ENCODE data around the gene MAN2C1. TPM values are rescaled to one million over a fixed set of nuclear protein-coding genes. Genes with fewer than 3 reads are reported as not detected.

The MAN2C1 gene
- total and polyA plus RNA-seq, 9 of the 15 experiments (the other 6 are each of a cell fraction or from before 2014, with no cell fraction given), result 2.0 to 141 (median 39.9) TPM

DNA sequence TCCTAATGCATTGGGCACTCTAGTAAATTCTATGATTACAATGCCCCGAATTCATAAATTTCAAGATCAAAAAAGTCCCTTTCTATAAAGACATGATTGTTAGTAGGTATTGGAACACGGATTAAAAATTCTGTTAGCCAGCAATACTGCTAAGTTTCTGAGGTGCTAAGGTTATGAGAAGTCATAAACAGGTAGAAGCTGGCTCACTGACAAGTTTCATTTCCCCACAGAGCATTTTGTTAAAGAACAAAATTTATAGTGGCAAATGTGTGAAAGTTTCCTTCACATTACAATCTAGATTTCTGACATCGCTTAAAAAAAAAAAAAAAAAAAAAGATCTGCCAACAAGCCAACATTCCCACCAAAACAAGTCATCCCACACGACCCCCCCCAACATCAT, 12.4 kb upstream of the MAN2C1 start:
- Histone ChIP-seq H4K20me1 (replicated peaks; ENCODE audit: control insufficient read depth, insufficient read depth, low read length) (no peaks in the 10 kb centered on the region), H3K27ac (ENCODE audit: extremely low read depth, low read depth, low read length) (no peak overlapping the region), H2AFZ (ENCODE audit: low read depth, low read length) (no peak overlapping the region), H3K27me3 (ENCODE audit: control insufficient read depth in 2 of 2, insufficient read depth in 2 of 2, low read length in 2 of 2) (no peaks in the 10 kb centered on the region), H3K79me2 (ENCODE audit: control insufficient read depth, insufficient read depth, low read length) (no peaks in the 10 kb centered on the region), H3K36me3 (ENCODE audit: control insufficient read depth, insufficient read depth, low read length) (peaks cover 92% of the 10 kb centered on the region), H3K4me2 (ENCODE audit: insufficient read depth, low read length) (no peak overlapping the region), H3K9me1 (ENCODE audit: control insufficient read depth, insufficient read depth, low read length) (no peaks in the 10 kb centered on the region), H3K4me1 (replicated peaks in 1 of 2; ENCODE audit: control insufficient read depth in 2 of 2, insufficient read depth in 2 of 2, low read length in 2 of 2) (no peaks in the 10 kb centered on the region), H3K9me3 (replicated peaks; ENCODE audit: control insufficient read depth, insufficient read depth, low read depth, low read length) (no peaks in the 10 kb centered on the region), H3K4me3 (no peak overlapping the region), H3K9ac (ENCODE audit: insufficient read depth in 1 of 2, low read depth in 2 of 2, low read length in 2 of 2) (no peak overlapping the region)
- POLR2A ChIA-PET, result interaction anchor here (1.0 to 1.7 kb wide), 5 partner anchors 10 to 71 kb away, joined by 3 to 5 read pairs (median 3); partner anchors contain the start of gene SIN3A
- CTCF ChIA-PET (ENCODE audit: low intra/inter-chr PET ratio), result no interaction called here
- DNase-seq (ENCODE audit: extremely low read depth in 1 of 4, low spot score in 3 of 4) (no peak), FAIRE-seq (no peak), ATAC-seq (no peak)
- intact Hi-C loops (cut with micrococcal nuclease), result no loop called here
- in situ Hi-C loops (cut with MboI), result no loop called here
- WGBS (ENCODE audit: insufficient coverage, low coverage, missing lambda C conversion rate), result 72% methylated on average over 4 of the region's 4 CpGs
- BruUV-seq (replicated peaks), result no TSS peak
- TF ChIP-seq ADNP (tag; IDR thresholded peaks at IDR 0.05), result no peak
- TF ChIP-seq, protein P1, sequence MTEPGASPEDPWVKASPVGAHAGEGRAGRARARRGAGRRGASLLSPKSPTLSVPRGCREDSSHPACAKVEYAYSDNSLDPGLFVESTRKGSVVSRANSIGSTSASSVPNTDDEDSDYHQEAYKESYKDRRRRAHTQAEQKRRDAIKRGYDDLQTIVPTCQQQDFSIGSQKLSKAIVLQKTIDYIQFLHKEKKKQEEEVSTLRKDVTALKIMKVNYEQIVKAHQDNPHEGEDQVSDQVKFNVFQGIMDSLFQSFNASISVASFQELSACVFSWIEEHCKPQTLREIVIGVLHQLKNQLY (CRISPR knock-in tag; conservative IDR thresholded peaks at IDR 0.05), result no peak
- TF ChIP-seq, protein P2, sequence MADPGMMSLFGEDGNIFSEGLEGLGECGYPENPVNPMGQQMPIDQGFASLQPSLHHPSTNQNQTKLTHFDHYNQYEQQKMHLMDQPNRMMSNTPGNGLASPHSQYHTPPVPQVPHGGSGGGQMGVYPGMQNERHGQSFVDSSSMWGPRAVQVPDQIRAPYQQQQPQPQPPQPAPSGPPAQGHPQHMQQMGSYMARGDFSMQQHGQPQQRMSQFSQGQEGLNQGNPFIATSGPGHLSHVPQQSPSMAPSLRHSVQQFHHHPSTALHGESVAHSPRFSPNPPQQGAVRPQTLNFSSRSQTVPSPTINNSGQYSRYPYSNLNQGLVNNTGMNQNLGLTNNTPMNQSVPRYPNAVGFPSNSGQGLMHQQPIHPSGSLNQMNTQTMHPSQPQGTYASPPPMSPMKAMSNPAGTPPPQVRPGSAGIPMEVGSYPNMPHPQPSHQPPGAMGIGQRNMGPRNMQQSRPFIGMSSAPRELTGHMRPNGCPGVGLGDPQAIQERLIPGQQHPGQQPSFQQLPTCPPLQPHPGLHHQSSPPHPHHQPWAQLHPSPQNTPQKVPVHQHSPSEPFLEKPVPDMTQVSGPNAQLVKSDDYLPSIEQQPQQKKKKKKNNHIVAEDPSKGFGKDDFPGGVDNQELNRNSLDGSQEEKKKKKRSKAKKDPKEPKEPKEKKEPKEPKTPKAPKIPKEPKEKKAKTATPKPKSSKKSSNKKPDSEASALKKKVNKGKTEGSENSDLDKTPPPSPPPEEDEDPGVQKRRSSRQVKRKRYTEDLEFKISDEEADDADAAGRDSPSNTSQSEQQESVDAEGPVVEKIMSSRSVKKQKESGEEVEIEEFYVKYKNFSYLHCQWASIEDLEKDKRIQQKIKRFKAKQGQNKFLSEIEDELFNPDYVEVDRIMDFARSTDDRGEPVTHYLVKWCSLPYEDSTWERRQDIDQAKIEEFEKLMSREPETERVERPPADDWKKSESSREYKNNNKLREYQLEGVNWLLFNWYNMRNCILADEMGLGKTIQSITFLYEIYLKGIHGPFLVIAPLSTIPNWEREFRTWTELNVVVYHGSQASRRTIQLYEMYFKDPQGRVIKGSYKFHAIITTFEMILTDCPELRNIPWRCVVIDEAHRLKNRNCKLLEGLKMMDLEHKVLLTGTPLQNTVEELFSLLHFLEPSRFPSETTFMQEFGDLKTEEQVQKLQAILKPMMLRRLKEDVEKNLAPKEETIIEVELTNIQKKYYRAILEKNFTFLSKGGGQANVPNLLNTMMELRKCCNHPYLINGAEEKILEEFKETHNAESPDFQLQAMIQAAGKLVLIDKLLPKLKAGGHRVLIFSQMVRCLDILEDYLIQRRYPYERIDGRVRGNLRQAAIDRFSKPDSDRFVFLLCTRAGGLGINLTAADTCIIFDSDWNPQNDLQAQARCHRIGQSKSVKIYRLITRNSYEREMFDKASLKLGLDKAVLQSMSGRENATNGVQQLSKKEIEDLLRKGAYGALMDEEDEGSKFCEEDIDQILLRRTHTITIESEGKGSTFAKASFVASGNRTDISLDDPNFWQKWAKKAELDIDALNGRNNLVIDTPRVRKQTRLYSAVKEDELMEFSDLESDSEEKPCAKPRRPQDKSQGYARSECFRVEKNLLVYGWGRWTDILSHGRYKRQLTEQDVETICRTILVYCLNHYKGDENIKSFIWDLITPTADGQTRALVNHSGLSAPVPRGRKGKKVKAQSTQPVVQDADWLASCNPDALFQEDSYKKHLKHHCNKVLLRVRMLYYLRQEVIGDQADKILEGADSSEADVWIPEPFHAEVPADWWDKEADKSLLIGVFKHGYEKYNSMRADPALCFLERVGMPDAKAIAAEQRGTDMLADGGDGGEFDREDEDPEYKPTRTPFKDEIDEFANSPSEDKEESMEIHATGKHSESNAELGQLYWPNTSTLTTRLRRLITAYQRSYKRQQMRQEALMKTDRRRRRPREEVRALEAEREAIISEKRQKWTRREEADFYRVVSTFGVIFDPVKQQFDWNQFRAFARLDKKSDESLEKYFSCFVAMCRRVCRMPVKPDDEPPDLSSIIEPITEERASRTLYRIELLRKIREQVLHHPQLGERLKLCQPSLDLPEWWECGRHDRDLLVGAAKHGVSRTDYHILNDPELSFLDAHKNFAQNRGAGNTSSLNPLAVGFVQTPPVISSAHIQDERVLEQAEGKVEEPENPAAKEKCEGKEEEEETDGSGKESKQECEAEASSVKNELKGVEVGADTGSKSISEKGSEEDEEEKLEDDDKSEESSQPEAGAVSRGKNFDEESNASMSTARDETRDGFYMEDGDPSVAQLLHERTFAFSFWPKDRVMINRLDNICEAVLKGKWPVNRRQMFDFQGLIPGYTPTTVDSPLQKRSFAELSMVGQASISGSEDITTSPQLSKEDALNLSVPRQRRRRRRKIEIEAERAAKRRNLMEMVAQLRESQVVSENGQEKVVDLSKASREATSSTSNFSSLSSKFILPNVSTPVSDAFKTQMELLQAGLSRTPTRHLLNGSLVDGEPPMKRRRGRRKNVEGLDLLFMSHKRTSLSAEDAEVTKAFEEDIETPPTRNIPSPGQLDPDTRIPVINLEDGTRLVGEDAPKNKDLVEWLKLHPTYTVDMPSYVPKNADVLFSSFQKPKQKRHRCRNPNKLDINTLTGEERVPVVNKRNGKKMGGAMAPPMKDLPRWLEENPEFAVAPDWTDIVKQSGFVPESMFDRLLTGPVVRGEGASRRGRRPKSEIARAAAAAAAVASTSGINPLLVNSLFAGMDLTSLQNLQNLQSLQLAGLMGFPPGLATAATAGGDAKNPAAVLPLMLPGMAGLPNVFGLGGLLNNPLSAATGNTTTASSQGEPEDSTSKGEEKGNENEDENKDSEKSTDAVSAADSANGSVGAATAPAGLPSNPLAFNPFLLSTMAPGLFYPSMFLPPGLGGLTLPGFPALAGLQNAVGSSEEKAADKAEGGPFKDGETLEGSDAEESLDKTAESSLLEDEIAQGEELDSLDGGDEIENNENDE (IDR thresholded peaks at IDR 0.05; ENCODE audit: low read depth, low read length), result no peak
